AG10803 (cell line): Measurements from ENCODE around the gene MAP3K2.

Experiments used
- DNase-seq: peaks from one replicate; pipeline ENCODE4 v3.0.0; 2010; ENCODE audit warnings: low read depth
- H3K4me3 ChIP-seq: 2 replicates; pipeline ENCODE4 v1.5.1; 2011; ENCODE audit warnings: mild to moderate bottlenecking, low read length, control low read depth
- CTCF ChIP-seq: conservative IDR thresholded peaks from 2 replicates; pipeline ENCODE4 v1.5.1; 2011; ENCODE audit warnings: mild to moderate bottlenecking, low read length, control low read depth, inconsistent platforms

MAP3K2 gene

GRCh38 chr2:127320586-127321275 lies 67.0 kb downstream of the MAP3K2 start:
- no peak overlapping the region for H3K4me3 ChIP-seq
- no peak for TF ChIP-seq CTCF
- DNase-seq, result no peak

- TF ChIP-seq CTCF, result no peak
- DNase-seq, result no peak
Measured at GRCh38 chr2:127320067-127320466, 67.7 kb downstream of the MAP3K2 start.

GRCh38 chr2:127314193-127314988 lies 73.4 kb downstream of the MAP3K2 start:
- TF ChIP-seq CTCF, result no peak
- H3K4me3 ChIP-seq, result no peak overlapping the region
- no peak for DNase-seq

More at GRCh38 chr2:127320067-127320466, 67.7 kb downstream of the MAP3K2 start:
- H3K4me3 ChIP-seq, result no peak overlapping the region

- H3K4me3 ChIP-seq, result no peak overlapping the region
- DNase-seq, result no peak
- TF ChIP-seq CTCF, result no peak
Measured at GRCh38 chr2:127313406-127313805, 74.4 kb downstream of the MAP3K2 start.

GRCh38 chr2:127310980-127311379 lies 76.8 kb downstream of the MAP3K2 start:
- DNase-seq, result no peak
- TF ChIP-seq CTCF, result no peak
- H3K4me3 ChIP-seq, result no peak overlapping the region

- H3K4me3 ChIP-seq, result no peak overlapping the region
- no peak for TF ChIP-seq CTCF
- DNase-seq, result no peak
Measured at GRCh38 chr2:127309468-127309867, 78.3 kb downstream of the MAP3K2 start.
